Keratinocyte (primary cell): Measurements from ENCODE around the gene SSR1. TPM values are rescaled to one million over a fixed set of nuclear protein-coding genes. Genes with fewer than 3 reads are reported as not detected.

Experiments
- DNase-seq: peaks from one replicate; pipeline ENCODE4 v3.0.0-alpha.2; 2011; ENCODE audit warnings: low read depth, missing footprints, low spot score
- FAIRE-seq: peaks from 2 replicates; lab custom pipeline; 2011; peaks lifted over from hg19 to GRCh38; lab: Jason Lieb, UNC
- H2AFZ ChIP-seq: 2 replicates; pipeline ENCODE4 v1.6.0; 2012; ENCODE audit warnings: low read length, control low read depth, inconsistent platforms; ENCODE audit not compliant: control insufficient read depth
- H3K27ac ChIP-seq: 2 replicates; pipeline ENCODE4 v1.5.1; 2011; ENCODE audit warnings: low read length; ENCODE audit not compliant: control insufficient read depth, insufficient read depth
- H3K27me3 ChIP-seq: 3 replicates; pipeline ENCODE4 v1.6.0; 2011; ENCODE audit warnings: low read length; ENCODE audit not compliant: control insufficient read depth, insufficient read depth; ENCODE audit errors: extremely low read depth
- H3K36me3 ChIP-seq, 2 experiments: 2 replicates in 1 of 2; 3 replicates in 1 of 2; pipeline ENCODE4 v1.5.1; 2011; ENCODE audit warnings: low read length in 2 of 2, mild to moderate bottlenecking in 1 of 2; ENCODE audit not compliant: control insufficient read depth in 2 of 2, insufficient read depth in 2 of 2; ENCODE audit errors: extremely low read depth in 1 of 2
- H3K4me1 ChIP-seq: 3 replicates; pipeline ENCODE4 v1.5.1; 2011; ENCODE audit warnings: low read length; ENCODE audit not compliant: control insufficient read depth, insufficient read depth; ENCODE audit errors: extremely low read depth
- H3K4me2 ChIP-seq: 3 replicates; pipeline ENCODE4 v1.6.0; 2011; ENCODE audit warnings: low read depth, low read length; ENCODE audit not compliant: control insufficient read depth, insufficient read depth; ENCODE audit errors: extremely low read depth
- H3K4me3 ChIP-seq, 3 experiments: fragments of 200-600 bp in 1 of 3; sonication (generic) in 1 of 3; 2 replicates in 2 of 3; 3 replicates in 1 of 3; pipeline ENCODE4 v1.5.1; 2011 to 2016; ENCODE audit warnings: low read length in 3 of 3, mild to moderate bottlenecking in 3 of 3, control low read depth in 2 of 3, inconsistent platforms in 1 of 3, low read depth in 1 of 3, mixed read lengths in 1 of 3, mixed run types in 1 of 3, moderate library complexity in 1 of 3; ENCODE audit not compliant: control insufficient read depth in 2 of 3, insufficient read depth in 2 of 3; ENCODE audit errors: extremely low read depth in 1 of 3
- H3K79me2 ChIP-seq: 2 replicates; pipeline ENCODE4 v1.6.0; 2012; ENCODE audit warnings: low read length; ENCODE audit not compliant: control insufficient read depth, insufficient read depth
- H3K9ac ChIP-seq: 3 replicates; pipeline ENCODE4 v1.6.0; 2011; ENCODE audit warnings: low read length; ENCODE audit not compliant: control insufficient read depth, insufficient read depth; ENCODE audit errors: extremely low read depth
- H3K9me1 ChIP-seq: 3 replicates; pipeline ENCODE4 v1.6.0; 2011; ENCODE audit warnings: low read length; ENCODE audit not compliant: control insufficient read depth, insufficient read depth; ENCODE audit errors: extremely low read depth
- H3K9me3 ChIP-seq: 2 replicates; pipeline ENCODE4 v1.5.1; 2012; ENCODE audit warnings: low read depth, low read length; ENCODE audit not compliant: control insufficient read depth
- H4K20me1 ChIP-seq: 3 replicates; pipeline ENCODE4 v1.6.0; 2011; ENCODE audit warnings: low read length; ENCODE audit not compliant: control insufficient read depth, insufficient read depth; ENCODE audit errors: extremely low read depth
- CTCF ChIP-seq, 3 experiments: IDR thresholded peaks in 1 of 3; conservative IDR thresholded peaks in 1 of 3; optimal IDR thresholded peaks in 1 of 3; 2 replicates in 2 of 3; 3 replicates in 1 of 3; pipeline versions ENCODE3 to v1.5.1; 2011; ENCODE audit warnings: low read length in 3 of 3, mild to moderate bottlenecking in 3 of 3, moderate library complexity in 2 of 3, control low read depth in 1 of 3, inconsistent platforms in 1 of 3; ENCODE audit not compliant: insufficient read depth in 2 of 3; ENCODE audit errors: extremely low read depth in 1 of 3
- EZH2 ChIP-seq: IDR thresholded peaks from one replicate; pipeline ENCODE4 v1.6.1; 2012; ENCODE audit warnings: inconsistent platforms, mild to moderate bottlenecking, low read length, moderate library complexity
- dilution Hi-C: fragments of 300-500 bp; cut with MboI; formaldehyde crosslinking; loops from one replicate; pipeline ENCODE4 v1.7.0; 2020; ENCODE audit warnings: low sequenced_read_pairs; ENCODE audit not compliant: extremely low pct_ligation_motif_present
- polyA plus RNA-seq, 5 experiments: library from polyadenylated mRNA; depleted of rRNA in 3 of 5; stranded (reverse) in 3 of 5; stranded (forward) in 1 of 5; unstranded in 1 of 5; fragments of >200 nt; gene quantifications; 1 replicate in 1 of 5; 2 replicates in 3 of 5; 3 replicates in 1 of 5; pipeline versions ENCODE4 v1.2.1 to v1.2.3, GENCODE V29; 2011 to 2012; ENCODE audit warnings: missing spikeins in 2 of 5, low read depth in 1 of 5, low replicate concordance in 1 of 5

The SSR1 gene
- polyA plus RNA-seq, 1 donor (not counting 4 experiments of a cell fraction or from before 2014, with no cell fraction given) = 188 TPM

GRCh38 chr6:7311917-7312615 is 933 bp downstream of the SSR1 start:
- Histone ChIP-seq H3K79me2 (peaks cover 59% of the 10 kb centered on the region), H3K4me3 (peak overlapping the region; percentile 90 to 99 (median 97)), H3K9ac (peak overlapping the region; percentile 98), H3K36me3 (peaks cover 4 to 26% of the 10 kb centered on the region in 2 experiments), H3K27me3 (no peaks in the 10 kb centered on the region), H4K20me1 (no peaks in the 10 kb centered on the region), H3K4me1 (peaks cover 15% of the 10 kb centered on the region), H2AFZ (peak overlapping the region; percentile 98), H3K4me2 (peak overlapping the region; percentile 80), H3K9me1 (no peaks in the 10 kb centered on the region), H3K27ac (peak overlapping the region; percentile 92), H3K9me3 (no peaks in the 10 kb centered on the region)
- FAIRE-seq = no peak
- dilution Hi-C loops = no loop called here
- no peak for TF ChIP-seq CTCF (optimal IDR thresholded peaks at IDR 0.05 in 1 of 3, IDR thresholded peaks at IDR 0.05 in 1 of 3, conservative IDR thresholded peaks at IDR 0.05 in 1 of 3; ENCODE audit: extremely low read depth in 1 of 3, insufficient read depth in 2 of 3, low read length in 3 of 3)
- DNase-seq = no peak

- Histone ChIP-seq H3K9me1 (no peaks in the 10 kb centered on the region), H3K79me2 (peaks cover 65% of the 10 kb centered on the region), H3K4me2 (peak overlapping the region; percentile 80), H3K27ac (peak overlapping the region; percentile 92), H3K36me3 (peaks cover 5 to 29% of the 10 kb centered on the region in 2 experiments), H3K27me3 (no peaks in the 10 kb centered on the region), H3K9ac (peak overlapping the region; percentile 98), H4K20me1 (no peaks in the 10 kb centered on the region), H3K4me3 (peak overlapping the region; percentile 2 to 99 (median 97)), H3K4me1 (peaks cover 15% of the 10 kb centered on the region), H2AFZ (no peak overlapping the region), H3K9me3 (no peaks in the 10 kb centered on the region)
- TF ChIP-seq CTCF (optimal IDR thresholded peaks at IDR 0.05 in 1 of 3, IDR thresholded peaks at IDR 0.05 in 1 of 3, conservative IDR thresholded peaks at IDR 0.05 in 1 of 3; ENCODE audit: extremely low read depth in 1 of 3, insufficient read depth in 2 of 3, low read length in 3 of 3) = no peak
- TF ChIP-seq EZH2 = no peak
- FAIRE-seq = no peak
- DNase-seq = no peak
- dilution Hi-C loops = no loop called here
Observed at GRCh38 chr6:7311176-7311575, 1.8 kb downstream of the SSR1 start.
